Measurements from ENCODE around the gene C10orf95.

DNA sequence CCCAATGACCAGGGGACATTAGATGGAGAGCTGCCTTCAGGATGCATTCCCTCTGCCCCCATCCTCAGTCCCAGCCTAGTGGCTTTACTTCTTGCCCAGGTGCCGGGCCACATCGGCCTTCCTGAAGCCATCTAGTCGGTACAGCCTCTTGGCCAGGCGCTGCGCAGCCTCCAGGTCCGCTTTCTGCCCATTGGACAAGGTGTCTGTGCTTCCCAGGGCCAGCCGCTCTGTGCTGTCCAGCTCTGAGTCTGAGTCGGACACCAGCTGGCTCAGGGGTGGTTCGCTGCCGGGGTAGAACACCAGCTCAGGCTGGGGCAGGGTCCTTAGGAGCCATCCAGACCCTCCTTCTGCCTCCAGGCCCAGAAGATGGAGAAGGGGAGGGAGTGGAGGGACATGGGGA is 39.0 kb downstream of the C10orf95 start:
- no peak for TF ChIP-seq EP300 (IDR thresholded peaks at IDR 0.05)
- TF ChIP-seq POLR2AphosphoS5 (IDR thresholded peaks at IDR 0.05), result no peak
- TF ChIP-seq CTCF (IDR thresholded peaks at IDR 0.05), result no peak

Data from esophagus muscularis mucosa (tissue), 4 donors.